NT2/D1 (cell line): ENCODE results near the gene DNAAF5.

Experiments used
- SUZ12 ChIP-seq: IDR thresholded peaks from 2 replicates; pipeline ENCODE4 v1.6.1; 2011; ENCODE audit not compliant: insufficient read length, insufficient read depth; ENCODE audit errors: extremely low read depth
- YY1 ChIP-seq: IDR thresholded peaks from 2 replicates; pipeline ENCODE4 v1.6.1; 2011; ENCODE audit not compliant: insufficient read length, insufficient read depth
- ZNF274 ChIP-seq: IDR thresholded peaks from 2 replicates; pipeline ENCODE4 v1.6.1; 2011; ENCODE audit warnings: mild to moderate bottlenecking, low read depth, low read length

GRCh38 chr7:832167-832967 lies 105.9 kb downstream of the DNAAF5 start, which contains the start of gene SUN1:
- TF ChIP-seq ZNF274 (no peak), SUZ12 (no peak), YY1 (no peak)
